ENCODE measurements around the gene RFLNA.

RFLNA gene

DNA sequence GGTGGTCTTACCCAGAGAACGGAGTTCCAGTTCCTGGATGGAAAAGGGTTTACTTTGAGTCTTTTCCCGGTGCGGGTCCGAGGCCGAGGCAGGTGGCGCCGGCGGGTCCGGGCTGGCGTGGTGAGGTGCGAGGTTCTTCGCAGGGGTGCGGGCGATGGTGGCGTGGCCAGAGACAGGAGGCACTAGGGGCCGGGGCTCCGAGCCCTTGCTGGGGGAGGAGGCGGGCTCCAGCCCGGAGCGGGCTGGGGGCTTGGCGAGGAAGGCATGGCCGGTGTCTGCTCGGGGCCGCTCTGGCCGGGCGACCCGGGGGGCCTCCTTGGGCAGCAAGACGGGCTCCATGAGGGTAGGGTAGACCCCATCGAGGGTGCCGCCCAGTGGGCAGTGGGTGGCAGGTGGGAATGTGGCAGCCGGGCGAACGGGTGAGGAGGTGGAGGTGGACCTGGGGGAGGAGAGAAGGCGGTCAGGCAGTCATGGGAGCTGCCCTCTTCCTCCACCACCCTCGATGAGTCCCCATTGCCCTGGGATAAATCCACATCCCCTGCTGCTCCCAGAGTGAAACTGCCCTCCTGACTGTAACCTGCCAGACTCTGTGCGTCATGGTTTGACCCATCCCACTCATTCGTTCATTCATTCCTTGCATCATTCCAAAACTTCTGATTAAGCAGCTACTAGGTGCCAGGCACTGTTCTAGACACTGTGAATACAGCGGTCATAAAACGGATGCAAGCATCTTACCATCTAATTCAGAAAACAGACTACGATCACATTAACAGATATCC lies 42.0 kb downstream of the RFLNA start:
- no peak for DNase-seq (ENCODE audit: low spot score)

DNA sequence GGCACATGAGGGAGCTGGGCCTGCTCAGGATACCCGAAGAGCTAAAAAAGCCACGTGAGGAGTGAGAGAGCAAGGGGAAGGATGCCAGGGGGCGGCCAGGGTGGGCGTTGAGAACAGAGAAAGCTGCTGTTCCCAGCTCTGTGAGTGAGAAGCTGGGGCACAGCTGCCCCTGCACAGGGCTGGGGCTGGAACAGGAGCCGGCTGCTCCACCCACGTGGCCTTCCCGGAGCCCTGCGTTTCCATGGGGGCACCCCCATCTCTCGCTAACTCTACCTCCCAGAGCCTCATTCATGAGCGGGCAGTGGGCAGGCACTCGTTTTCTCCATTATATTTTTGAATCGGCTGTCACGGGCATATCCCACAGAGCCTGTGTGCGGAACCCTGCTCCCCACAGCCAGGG lies 42.7 kb downstream of the RFLNA start:
- no peak for DNase-seq (ENCODE audit: low spot score)

DNA sequence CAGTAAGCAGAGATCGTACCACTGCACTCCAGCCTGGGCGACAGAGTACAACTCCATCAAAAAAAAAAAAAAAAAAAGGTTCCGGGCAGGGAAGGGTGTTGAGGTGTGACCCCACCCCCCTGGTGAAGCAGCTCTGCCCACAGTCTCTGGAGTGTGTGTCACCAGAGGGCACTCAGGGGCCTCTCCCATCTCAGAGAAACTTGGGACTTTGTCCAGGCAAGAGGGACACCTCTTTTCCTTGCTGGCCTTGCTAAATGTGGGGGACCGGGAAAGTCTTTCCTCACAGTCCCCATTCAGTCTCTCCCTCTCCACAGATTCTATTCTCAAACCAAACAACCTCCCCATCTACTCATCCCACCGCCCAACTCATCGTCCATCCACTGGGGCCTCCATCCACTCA lies 43.6 kb downstream of the RFLNA start:
- DNase-seq (ENCODE audit: low spot score), result no peak

DNA sequence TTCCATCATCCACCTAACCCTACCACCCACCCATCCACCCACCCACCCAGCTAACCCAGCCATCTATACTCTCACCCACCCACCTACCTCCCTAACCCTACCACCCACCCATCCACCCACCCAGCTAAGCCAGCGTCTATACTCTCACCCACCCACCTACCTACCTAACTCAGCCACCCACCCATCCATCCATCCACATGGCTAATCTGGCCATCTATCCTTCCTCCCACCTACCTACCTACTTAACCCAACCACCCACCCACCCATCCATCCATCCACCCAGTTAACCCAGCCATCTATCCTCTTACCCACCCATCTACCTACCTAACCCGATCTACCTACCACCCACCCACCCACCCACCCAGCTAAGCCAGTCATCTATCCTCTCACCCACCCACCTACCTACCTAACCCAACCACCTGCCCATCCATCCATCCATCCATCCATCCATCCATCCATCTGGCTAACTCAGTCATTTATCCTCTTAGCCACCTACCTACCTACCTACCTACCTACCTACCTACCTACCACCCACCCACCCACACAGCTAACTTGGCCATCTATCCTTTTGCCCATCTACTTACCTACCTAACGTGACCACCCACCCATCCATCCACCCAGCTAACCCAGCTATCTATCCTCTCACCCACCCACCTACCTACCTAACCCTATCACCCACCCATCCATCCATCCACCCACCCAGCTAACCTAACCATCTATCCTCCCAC lies 44.1 kb downstream of the RFLNA start:
- DNase-seq (ENCODE audit: low spot score), result no peak

DNA sequence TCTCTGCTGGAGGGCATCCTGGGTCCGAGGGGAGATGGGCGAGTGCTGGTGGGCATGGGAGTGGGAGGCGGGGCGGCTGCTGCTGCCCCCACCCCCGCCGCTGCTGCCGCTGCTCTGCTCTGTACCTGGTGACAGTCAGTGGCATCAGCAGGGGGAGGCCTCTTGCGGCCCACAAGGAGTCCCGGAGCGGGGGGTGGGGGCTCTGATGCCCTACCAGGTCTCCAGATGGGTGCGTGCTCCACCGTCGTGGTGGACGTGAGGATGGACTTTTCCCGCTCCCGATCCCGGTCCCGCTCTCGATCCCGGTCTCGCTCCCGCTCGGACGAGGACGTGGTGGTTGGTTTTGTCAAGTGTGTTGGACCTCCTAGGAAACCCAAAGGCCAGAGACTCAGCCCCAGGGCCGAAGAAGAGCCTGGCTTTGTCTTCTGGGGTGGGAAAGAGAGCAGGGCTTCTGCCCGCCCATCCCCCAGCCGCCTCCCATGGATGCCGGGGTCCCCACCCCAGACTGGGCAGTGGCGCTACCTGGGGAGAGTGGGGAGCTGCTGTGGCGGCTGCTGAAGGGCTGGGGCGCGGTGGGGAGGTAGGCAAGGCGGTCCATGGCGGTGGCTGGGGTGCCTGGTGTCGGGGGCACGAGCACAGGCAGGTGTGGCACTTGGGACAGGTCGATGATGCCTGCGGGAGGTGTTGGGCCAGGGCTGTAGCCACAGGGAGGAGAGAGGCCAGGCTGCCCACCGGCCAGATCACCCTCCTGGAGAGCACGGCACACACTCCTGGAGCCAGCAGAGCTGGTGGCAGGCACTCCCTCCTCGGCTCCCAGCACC lies 45.4 kb downstream of the RFLNA start:
- no peak for DNase-seq (ENCODE audit: low spot score)

DNA sequence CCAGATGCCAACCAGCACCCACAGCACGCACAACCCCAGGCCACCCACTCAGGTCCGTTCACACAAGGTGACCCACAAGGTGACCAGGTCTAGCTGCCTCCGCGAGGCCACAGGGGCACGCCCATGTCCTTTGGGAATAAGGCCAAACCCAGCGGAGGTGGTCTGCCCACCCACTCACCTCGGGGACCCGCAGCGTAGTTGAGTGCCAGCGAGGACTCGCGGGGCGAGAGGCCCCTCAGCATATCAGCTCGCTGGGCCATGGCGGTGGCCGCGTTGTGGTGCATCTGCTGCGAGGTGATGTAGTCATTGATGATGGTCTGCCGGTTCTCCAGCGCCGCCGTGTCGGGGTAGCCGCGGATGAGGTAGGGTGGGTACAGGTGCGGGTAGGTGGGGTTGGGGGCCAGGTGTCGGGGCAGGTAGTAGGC lies 46.8 kb downstream of the RFLNA start:
- DNase-seq (ENCODE audit: low spot score), result no peak

DNA sequence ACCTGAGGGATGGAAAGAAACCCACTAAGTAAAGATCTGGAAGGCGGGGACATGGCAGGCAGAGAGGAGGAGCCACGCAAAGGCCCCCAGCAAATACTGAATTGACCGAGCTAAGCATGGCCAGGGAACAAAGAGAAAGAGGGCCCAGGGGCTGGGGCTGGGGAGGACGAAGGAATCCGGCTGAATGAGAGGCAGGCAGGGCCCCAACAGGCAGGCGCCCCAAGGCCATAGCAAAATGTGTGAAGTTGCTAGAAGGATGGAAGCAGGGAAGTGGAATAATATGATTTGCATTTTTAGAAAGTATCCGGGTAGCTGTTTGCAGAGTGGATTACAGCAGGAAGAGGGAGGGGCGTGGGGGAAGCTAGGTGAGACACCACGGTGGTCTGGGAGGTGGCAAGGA lies 49.1 kb downstream of the RFLNA start:
- DNase-seq (ENCODE audit: low spot score), result no peak

DNA sequence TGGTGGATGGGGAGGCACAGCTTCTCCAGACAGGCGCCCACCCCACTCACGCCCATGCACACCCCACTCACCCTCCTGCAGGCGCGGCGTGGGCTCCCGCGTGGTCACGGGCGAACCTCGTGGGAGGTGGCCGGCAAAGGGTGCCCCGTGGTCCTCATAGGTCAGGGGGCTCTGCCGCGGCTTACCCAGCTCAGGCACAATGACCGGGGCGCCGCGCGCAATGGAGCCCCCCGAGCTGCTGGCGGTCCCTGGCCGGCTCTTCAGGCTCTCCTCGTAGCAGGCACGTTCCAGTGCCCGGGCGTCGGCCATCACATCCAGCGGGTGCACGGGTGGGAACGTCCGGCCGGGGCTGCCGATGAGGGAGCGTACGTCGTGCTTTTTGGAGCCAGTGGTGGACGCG lies 49.6 kb downstream of the RFLNA start:
- DNase-seq (ENCODE audit: low spot score), result no peak

DNA sequence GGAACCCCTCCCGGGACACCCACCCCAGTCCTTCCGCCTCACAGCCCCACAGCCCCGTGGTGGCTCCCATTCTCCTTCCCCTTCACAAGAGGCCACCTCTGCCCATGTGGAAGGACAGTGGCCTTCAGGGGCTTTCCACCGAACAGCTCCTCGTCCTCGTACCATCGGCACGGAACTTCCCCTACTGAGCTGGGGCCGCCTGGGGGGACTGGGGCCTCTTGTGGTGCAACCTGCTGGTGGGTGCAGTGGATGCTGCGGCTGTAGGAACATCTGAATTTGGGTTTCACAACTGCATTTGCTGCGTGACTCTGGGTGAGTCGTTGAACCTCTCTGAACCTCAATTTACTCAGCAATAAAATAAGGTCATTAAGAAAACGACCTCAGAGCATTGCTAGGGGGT lies 50.9 kb downstream of the RFLNA start:
- no peak for DNase-seq (ENCODE audit: low spot score)

DNA sequence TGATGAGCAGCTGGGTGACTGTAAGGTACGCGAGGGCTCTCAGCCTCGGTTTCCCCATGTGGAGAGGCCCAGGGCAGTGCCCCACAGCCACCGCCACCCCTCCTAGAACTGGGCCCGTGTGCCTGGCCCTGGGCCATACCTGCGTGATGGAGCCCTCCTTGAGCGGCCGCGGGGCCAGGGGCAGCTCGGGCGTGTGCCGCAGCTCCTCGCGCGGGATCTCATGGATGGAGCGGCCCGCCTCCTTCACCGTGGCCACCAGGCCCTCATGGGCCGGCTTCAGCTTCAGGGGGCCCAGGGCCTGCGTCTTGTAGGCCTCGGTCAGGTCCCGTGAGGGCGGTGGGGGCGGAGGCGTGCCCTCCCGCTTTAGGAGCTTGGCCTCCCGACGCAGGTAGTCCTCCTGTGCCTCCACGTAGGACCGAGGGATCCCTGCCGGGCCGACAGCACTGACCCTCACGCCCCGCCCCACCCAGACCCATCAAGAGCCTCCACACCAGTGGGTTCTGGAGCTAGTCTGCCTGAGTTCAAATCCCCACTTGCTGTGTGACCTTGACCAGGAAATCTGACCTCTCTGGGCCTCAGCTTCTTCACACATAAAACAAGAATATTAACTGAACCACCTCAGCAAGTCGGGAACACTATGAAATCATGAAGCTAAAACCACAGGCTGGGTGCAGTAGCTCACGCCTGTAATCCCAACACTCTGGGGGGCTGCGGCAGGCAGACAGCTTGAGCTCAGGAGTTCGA lies 51.7 kb downstream of the RFLNA start:
- no peak for DNase-seq (ENCODE audit: low spot score)

DNA sequence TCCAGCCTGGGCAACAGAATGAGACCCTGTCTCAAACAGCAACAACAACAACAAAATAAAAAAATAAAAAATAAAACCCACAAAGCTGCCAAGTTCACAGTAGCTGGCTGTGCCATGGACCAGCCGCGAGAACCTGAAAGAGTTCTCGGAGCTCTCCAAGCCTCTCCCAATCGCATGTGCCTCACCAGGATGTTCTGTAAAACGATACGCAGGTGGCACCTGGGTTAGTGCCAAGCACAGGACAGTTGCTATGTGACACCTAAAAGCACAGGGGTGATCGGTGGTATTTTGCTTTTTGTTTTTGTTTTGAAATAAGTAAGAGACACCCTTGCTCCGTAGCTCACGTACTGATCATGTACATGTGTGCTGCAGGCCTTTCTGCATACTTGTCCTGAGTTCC lies 52.4 kb downstream of the RFLNA start:
- no peak for DNase-seq (ENCODE audit: low spot score)

DNA sequence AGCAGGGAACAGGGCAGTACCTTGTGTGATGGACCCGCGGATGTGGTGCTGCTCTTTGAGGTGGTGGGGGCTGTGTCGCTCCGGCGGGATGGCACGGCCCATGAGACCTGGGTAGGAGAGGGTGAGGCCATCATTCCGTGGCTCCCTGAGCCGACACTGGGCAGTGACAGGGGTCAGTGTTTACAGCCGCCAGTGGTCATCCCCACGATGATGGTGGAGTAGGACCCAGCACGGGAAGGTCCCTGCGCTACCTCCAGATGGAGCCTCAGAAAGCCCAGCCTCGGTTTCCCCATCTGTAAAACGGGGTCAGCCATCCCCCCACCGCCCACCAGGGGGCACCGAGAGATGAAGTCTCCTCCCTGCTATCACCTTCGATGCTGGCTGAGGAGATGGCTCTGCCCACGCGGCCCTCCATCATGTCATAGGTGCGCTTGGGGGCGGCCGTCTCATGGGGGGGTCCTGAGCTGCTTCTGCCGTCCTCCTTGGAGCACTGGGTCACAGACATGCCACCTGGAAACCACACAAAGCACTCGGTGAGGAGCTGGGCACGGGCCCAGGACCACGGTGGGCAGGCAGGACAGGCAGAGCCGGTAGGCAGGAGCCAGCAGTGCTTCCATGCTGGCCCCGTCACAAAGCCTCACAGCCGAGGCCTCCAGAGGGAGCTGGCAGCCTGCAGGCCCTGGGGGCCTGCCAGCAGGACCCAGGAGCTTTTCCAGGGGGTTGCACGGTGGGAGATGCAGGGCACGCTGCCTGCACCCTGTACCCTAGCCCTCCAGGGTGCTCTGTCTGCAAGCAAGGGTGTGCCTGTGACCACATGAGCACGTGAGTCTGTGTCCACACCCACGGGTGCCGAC lies 53.1 kb downstream of the RFLNA start:
- no peak for DNase-seq (ENCODE audit: low spot score)

DNA sequence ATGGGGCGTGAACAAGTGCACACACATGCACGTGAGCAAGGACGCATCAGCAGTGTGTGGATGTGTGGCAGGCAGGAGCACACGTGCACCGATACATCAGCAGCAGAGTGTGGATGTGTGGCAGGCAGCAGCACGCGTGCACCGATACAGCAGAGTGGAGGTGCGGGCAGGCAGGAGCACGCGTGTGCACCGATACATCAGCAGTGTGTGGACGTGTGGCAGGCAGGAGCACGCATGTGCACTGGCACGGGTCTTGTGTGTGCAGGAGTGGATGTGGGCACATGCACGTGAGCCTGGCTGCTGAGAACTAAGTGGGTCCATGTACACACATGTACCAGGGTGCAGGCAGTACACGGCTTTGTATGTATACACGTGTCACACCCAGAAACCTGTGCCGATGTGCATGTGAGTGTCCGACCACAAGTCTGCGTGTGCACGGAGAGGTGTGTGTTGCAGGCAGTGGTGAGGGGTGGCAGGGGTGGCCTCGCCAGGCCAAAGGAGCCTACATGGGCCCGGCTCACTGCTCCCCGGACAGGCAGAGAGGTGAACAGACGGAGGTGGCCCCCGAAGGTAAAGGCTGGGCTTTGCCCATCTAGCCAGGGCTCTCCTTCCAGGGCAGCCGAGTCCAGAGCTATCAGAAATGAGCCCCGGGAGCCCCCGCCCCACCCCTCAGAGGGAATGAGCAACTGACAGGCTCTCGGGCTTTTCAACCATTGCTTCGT lies 53.9 kb downstream of the RFLNA start:
- no peak for DNase-seq (ENCODE audit: low spot score)

DNA sequence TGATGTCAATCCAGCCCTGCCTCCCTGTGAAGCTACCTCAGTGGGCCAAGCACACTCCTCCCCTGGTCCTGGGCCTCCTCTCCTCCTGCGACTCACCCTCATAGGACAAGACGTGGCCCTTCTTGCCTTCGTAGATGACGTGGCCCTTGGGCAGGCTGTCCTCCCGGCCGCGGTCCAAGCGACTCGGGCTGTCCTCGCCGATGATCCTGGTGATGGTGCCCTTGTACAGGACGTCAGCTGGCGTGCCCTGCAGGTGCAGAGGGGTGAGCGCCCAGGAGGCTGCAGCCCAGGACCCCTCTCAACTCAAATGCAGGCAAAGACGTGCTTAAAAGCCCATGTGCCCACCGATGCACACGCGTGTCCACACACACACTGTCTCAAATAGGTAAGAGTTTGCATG lies 55.6 kb downstream of the RFLNA start:
- DNase-seq (ENCODE audit: low spot score), result no peak

DNA sequence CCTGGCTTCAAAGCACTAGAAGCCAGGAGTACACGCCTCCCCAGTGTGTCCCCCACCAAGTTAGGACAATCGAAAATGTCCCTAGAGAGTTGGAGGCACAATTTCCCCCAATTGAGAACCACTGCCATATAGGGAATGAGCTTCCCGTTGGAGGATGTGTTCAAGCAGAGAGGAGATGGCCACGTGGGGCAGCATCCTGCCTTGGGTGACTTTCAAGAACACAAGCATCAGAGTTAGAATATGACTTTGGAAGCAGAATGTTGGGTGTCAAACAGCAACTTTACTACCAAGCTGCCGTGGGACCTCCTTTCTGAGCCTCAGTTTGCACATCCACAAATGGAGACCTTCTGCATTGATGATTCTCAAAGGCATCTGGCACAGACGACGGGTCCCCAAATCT lies 56.5 kb downstream of the RFLNA start:
- no peak for DNase-seq (ENCODE audit: low spot score)

DNA sequence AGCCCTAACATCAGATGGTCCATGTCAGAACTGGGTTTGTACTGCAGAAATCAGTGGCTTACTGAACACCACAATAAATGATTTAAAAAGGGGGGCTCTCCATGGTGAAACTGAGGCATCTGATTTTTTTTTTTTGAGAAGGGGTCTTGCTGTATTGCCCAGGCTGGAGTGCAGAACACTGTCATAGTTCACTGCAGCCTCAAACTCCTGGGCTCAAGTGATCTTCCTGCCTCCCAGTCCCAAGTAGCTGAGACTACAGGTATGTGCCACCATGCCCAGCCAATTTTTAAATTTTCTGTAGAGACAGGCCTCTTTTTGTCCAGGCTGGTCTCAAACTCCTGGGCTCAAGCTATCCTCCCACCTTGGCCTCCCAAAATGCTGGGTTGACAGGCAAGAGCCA lies 57.4 kb downstream of the RFLNA start:
- no peak for DNase-seq (ENCODE audit: low spot score)

DNA sequence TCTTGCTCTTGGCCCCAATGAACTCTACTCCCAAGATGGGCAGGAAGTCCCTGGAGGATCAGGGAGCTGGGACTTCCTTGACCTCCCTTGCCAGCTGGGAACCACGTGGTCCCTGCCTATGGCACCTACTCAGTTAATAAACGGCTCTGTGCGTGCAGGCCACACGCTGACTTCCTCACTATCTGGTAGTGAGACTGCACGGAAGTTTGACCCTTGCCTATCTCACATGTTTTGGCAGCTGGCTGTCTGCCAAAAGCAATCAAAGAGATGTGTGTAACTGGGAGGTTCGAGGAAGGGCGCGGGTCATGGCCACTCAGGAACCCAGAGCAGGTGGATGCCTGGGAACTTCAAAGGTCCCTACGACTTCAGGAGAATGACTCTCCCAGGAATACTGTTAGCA lies 57.9 kb downstream of the RFLNA start:
- DNase-seq (ENCODE audit: low spot score), result no peak

DNA sequence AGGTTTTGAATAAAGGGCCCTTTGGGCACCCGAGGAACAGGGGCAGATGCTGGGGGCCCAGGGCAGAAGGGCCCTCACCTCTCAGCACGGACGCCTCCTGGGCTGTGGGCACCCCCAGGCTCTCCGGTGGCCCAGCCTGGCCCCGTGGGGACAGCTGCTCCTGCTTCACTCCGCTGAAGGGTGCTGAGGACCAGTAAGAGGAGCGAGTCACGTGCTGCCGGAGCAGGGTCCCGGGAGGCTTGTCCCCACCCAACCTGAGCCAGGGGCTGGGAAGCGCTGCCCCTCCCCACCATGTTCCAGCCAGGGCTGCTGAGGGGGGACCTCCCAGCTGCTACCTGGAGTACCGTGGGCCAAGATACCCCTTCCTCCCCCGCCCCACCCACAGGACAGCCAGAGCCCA lies 59.5 kb downstream of the RFLNA start:
- DNase-seq (ENCODE audit: low spot score), result no peak

DNA sequence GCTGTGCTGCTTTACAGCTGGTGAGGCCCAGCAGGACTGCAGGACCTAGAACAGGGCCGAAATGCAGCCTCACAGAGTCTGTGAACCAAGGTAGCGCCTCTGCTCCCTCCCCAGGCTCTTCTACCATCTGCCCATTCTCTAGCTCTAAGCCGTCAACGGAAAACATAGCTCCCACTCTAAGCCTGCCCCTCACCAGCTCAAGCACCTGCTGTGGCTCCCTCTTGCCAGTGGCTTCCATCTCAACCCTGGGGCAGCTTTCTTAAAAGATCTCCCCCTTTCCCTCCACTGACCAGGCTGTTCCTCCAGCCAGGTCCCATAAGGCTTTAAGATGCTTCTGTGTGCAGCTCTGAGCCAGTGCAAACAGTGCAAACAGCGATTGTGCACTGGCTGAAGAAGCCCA lies 61.3 kb downstream of the RFLNA start:
- DNase-seq (ENCODE audit: low spot score), result no peak

DNA sequence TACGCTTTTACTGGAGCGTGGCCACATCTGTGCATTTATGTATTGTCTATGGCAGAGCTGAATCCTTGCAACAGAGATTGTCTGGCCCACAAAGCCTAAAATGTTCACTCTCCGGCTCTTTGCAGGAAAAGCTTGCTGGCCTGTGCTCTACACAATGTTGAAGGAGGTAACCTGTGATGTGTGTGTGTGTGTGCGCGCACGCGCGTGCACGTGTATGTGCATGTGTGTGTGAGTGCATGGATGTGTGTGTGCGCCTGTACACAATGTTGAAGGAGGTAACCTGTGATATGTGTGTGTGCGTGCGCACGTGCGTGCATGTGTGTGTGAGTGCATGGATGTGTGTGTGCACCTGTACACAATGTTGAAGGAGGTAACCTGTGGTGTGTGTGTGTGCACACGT lies 62.7 kb downstream of the RFLNA start:
- no peak for DNase-seq (ENCODE audit: low spot score)

DNA sequence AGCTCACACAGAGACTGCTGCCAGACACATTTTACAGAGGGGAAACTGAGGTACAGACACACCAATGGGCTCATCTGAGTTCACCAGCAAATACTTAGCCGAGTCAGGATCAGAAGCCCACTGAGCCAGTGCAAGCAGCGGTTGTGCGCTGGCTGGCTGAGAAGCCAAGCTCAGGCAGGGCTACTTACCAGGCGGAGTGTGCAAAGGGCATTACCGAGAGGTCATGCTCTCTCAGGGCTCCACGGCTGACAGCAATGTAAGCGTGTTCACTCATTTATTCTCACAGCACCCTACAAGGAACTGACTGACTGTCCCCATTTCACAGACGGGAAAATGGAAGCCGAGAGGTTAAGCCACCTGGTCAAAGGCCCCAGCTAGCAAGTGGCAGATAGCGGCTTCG lies 63.7 kb downstream of the RFLNA start:
- no peak for DNase-seq (ENCODE audit: low spot score)

Measured in RKO (cell line).